ENCODE measurements around the gene SPATA2L. TPM values are rescaled to one million over a fixed set of nuclear protein-coding genes. Genes with fewer than 3 reads are reported as not detected.

SPATA2L gene
- total RNA-seq, 4 donors from 2014 or later: 10.7 to 33.6 (median 16.1) TPM

DNA sequence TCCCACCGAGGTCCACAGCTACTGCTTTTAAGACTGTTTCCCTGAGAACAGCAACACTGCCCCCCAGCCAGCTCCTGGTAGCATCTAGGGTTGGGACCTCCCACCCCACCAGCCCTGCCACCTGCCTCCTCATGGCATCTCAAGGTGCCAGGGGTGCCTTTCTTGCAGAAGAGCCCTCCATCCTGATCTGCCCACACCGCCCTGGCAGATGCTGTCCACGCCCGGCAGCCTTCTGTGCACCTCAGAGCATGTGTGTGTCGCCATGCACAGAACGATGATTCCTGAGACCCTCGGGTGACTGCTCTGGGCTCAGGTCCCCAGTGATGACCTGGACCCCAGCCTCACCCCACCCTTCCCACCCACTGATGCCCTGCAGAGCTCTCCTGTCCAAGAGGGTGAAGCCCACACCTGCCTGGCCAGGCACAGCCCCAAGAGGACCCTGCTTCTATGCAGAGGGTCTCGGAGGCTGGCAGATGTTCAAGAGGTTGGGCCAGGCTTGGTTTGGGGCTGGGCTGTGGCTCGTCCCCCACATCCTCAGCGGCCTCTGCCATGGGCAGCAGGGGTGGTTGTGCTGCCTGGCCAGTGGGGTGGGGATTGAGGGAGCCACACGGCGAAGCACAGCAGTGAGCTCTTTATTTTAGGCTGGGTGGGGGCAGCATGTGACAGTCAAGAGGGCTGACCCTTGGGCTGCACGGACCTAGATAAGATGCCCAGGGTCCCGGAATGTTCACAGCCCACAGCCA lies 5.2 kb upstream of the SPATA2L start:
- Histone ChIP-seq H3K9me3 (no peaks in the 10 kb centered on the region), H3K4me1 (peaks cover 0 to 47% (median 7%) of the 10 kb centered on the region in 4 donors), H3K27me3 (no peaks in the 10 kb centered on the region), H3K4me3 (no peak overlapping the region), H3K27ac (peak overlapping the region in 1 of 4 donors; percentile 12), H3K36me3 (peaks cover 0 to 32% (median 0%) of the 10 kb centered on the region in 3 donors)
- TF ChIP-seq POLR2A (IDR thresholded peaks at IDR 0.05) (no peak), EP300 (IDR thresholded peaks at IDR 0.05) (no peak)
- TF ChIP-seq, protein P1, sequence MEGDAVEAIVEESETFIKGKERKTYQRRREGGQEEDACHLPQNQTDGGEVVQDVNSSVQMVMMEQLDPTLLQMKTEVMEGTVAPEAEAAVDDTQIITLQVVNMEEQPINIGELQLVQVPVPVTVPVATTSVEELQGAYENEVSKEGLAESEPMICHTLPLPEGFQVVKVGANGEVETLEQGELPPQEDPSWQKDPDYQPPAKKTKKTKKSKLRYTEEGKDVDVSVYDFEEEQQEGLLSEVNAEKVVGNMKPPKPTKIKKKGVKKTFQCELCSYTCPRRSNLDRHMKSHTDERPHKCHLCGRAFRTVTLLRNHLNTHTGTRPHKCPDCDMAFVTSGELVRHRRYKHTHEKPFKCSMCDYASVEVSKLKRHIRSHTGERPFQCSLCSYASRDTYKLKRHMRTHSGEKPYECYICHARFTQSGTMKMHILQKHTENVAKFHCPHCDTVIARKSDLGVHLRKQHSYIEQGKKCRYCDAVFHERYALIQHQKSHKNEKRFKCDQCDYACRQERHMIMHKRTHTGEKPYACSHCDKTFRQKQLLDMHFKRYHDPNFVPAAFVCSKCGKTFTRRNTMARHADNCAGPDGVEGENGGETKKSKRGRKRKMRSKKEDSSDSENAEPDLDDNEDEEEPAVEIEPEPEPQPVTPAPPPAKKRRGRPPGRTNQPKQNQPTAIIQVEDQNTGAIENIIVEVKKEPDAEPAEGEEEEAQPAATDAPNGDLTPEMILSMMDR (IDR thresholded peaks at IDR 0.05): no peak
- 78 to 79% methylated on average over 11 to 12 of the region's 14 CpGs for WGBS, 2 donors
- no peak for DNase-seq (ENCODE audit: low spot score in 2 of 2)

DNA sequence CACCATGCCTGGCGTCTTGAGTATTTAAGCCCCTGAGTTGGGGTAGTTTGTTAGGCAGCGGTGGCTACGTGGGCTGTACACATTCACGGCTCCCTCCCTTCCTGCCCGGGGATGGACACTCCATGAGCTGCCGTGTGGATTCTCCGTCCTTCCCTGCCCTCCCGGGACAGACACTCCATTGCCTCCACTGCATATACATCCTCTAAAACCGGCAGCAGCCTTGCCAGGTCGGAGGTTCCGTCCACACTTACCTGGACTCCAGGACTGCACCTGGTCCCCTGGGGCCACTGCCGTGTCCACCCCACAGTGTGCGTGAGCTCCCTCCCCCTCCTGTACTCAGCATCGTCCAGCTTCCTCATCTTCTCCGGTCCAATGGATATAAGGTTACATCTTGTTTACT lies 3.5 kb upstream of the SPATA2L start:
- Histone ChIP-seq H3K4me3 (no peak overlapping the region), H3K9me3 (no peaks in the 10 kb centered on the region), H3K27me3 (no peaks in the 10 kb centered on the region), H3K4me1 (peaks cover 0 to 44% (median 15%) of the 10 kb centered on the region in 4 donors), H3K36me3 (peaks cover 0 to 21% (median 0%) of the 10 kb centered on the region in 3 donors), H3K27ac (no peak overlapping the region)
- 65 to 68% methylated on average over 15 of the region's 15 CpGs for WGBS, 2 donors
- TF ChIP-seq POLR2A (IDR thresholded peaks at IDR 0.05): no peak
- no peak for TF ChIP-seq EP300 (IDR thresholded peaks at IDR 0.05)
- TF ChIP-seq, protein P1 (IDR thresholded peaks at IDR 0.05): no peak
- no peak for DNase-seq (ENCODE audit: low spot score in 2 of 2)

DNA sequence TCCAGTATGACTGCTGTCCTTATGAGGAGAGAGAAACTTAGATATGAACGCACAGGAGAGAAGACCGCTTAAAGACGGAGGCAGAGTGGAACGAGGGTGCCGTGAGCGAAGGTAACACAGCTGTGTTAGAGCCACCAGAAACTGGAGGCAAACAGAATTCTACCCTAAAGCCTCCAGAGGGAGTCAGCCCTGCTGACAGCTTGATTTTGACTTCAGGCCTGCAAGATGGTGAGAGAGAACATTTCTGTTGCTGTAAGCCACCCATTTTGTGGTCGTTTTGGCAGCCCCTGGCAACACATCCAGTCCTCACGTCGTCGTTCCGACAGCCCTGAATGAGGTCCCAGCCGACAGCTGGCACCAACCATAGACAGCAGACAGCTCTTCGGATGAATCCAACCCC lies 2.8 kb upstream of the SPATA2L start:
- WGBS, 2 donors: 74 to 80% methylated on average over 13 of the region's 13 CpGs
- Histone ChIP-seq H3K4me3 (no peak overlapping the region), H3K4me1 (peaks cover 0 to 43% (median 20%) of the 10 kb centered on the region in 4 donors), H3K9me3 (no peaks in the 10 kb centered on the region), H3K27ac (no peak overlapping the region), H3K36me3 (peaks cover 0 to 20% (median 0%) of the 10 kb centered on the region in 3 donors), H3K27me3 (no peaks in the 10 kb centered on the region)
- no peak for DNase-seq (ENCODE audit: low spot score in 2 of 2)
- TF ChIP-seq EP300 (IDR thresholded peaks at IDR 0.05) (no peak), POLR2A (IDR thresholded peaks at IDR 0.05) (no peak)
- TF ChIP-seq, protein P1 (IDR thresholded peaks at IDR 0.05): no peak

DNA sequence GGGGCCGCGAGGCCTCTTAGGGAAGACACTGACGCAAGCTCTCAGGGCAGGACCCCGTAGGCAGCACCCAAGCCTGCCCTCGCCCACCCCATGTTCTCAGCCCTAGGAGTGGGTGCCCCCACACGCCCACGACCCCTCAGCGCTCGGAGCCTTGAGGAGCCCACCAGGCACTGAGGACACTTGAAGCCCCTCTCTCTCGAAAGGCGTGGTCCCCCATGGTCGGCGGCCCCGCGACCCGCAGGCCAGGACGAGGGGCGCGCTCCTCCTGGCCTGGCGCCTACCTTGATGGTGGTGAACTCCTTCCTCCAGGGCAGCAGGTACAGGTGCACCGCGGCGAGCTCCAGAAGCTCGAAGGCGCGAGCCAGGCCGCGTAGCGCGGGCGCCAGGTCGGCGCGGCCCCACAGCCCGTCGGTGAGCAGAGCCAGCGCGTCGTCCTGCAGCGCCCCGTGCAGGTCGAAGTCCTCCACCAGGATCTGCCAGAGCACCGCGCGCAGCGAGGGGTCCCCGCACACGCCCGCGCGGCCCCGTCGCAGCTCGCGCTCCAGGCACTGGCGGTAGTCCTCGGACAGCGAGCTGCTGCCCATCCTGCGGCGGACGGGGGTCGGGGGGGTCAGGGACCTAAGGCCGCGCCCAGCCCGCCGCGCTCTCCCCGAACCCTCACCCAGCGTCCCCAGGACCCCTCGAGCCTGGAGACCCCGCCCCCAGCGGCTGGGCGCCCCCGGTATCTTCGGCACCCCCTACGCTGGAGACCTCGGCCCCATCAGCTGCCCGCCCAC lies 668 bp downstream of the SPATA2L start:
- no peak for DNase-seq (ENCODE audit: low spot score in 2 of 2)
- 0 to 2% methylated on average over 15 to 30 of the region's 78 CpGs for WGBS, 2 donors
- peak overlapping the region; percentile 54 to 79 (median 70) for H3K4me3 ChIP-seq
- H3K27me3 ChIP-seq: no peaks in the 10 kb centered on the region
- H3K36me3 ChIP-seq: peaks cover 0 to 23% (median 4%) of the 10 kb centered on the region in 3 donors
- no peaks in the 10 kb centered on the region for H3K9me3 ChIP-seq
- peak overlapping the region; percentile 69 to 93 (median 90) for H3K27ac ChIP-seq
- peaks cover 0 to 30% (median 17%) of the 10 kb centered on the region in 4 donors for H3K4me1 ChIP-seq
- no peak for TF ChIP-seq EP300 (IDR thresholded peaks at IDR 0.05)
- TF ChIP-seq POLR2A (IDR thresholded peaks at IDR 0.05): no peak
- TF ChIP-seq, protein P1 (IDR thresholded peaks at IDR 0.05): peak in 1 of 5 experiments; percentile 32

All from tibial nerve (tissue), 4 donors.